ENCODE data around the gene SLC46A1.

Gene SLC46A1

DNA sequence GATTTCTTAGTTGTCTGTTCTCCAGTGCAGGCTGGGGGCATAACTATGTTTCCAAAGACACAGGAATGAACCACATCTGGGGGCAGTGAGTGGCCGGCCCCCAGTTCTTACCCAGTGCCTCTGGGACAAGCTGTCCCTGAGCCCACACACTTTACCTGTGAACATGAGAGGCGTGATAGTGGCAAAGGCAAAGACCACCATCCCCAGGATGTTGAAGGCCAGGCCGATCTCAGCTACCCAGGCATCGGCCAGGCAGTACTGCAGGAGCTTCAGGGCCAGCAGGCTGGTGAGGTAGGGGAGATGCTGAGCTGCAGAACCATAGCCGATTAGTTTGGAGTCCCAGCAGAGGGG, 1.6 kb downstream of the SLC46A1 start:
- no peaks in the 10 kb centered on the region for H3K9me2 ChIP-seq (replicated peaks; ENCODE audit: control insufficient read depth, low read length)
- H3K27ac ChIP-seq (ENCODE audit: low read depth, low read length), result no peak overlapping the region
- H3K4me1 ChIP-seq (ENCODE audit: control insufficient read depth, low read length), result peaks cover 24% of the 10 kb centered on the region
- peaks cover 6% of the 10 kb centered on the region; the same call in 1 of the 2 replicates for H3K27me3 ChIP-seq (ENCODE audit: control insufficient read depth, low read length)
- TF ChIP-seq, protein P1, sequence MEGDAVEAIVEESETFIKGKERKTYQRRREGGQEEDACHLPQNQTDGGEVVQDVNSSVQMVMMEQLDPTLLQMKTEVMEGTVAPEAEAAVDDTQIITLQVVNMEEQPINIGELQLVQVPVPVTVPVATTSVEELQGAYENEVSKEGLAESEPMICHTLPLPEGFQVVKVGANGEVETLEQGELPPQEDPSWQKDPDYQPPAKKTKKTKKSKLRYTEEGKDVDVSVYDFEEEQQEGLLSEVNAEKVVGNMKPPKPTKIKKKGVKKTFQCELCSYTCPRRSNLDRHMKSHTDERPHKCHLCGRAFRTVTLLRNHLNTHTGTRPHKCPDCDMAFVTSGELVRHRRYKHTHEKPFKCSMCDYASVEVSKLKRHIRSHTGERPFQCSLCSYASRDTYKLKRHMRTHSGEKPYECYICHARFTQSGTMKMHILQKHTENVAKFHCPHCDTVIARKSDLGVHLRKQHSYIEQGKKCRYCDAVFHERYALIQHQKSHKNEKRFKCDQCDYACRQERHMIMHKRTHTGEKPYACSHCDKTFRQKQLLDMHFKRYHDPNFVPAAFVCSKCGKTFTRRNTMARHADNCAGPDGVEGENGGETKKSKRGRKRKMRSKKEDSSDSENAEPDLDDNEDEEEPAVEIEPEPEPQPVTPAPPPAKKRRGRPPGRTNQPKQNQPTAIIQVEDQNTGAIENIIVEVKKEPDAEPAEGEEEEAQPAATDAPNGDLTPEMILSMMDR (IDR thresholded peaks at IDR 0.05; ENCODE audit: low read depth, low read length, poor library complexity, severe bottlenecking), result no peak
- no peak for TF ChIP-seq EZH2phosphoT487 (IDR thresholded peaks at IDR 0.05; ENCODE audit: borderline replicate concordance, low read length)
- no peaks in the 10 kb centered on the region for H3F3A ChIP-seq (ENCODE audit: control insufficient read depth, insufficient read depth)
- H3K79me2 ChIP-seq (ENCODE audit: control insufficient read depth, low read length), result no peaks in the 10 kb centered on the region
- H4K20me1 ChIP-seq (ENCODE audit: control insufficient read depth, insufficient read depth, low read depth, low read length), result no peaks in the 10 kb centered on the region
- no peak overlapping the region for H3K4me3 ChIP-seq (ENCODE audit: low read length)
- H3K36me3 ChIP-seq (ENCODE audit: control insufficient read depth, low read length), result no peaks in the 10 kb centered on the region
- no peaks in the 10 kb centered on the region for H3K9me3 ChIP-seq (ENCODE audit: control insufficient read depth, insufficient read depth, low read length)
- H3K4me2 ChIP-seq (ENCODE audit: low read length), result no peak overlapping the region

DNA sequence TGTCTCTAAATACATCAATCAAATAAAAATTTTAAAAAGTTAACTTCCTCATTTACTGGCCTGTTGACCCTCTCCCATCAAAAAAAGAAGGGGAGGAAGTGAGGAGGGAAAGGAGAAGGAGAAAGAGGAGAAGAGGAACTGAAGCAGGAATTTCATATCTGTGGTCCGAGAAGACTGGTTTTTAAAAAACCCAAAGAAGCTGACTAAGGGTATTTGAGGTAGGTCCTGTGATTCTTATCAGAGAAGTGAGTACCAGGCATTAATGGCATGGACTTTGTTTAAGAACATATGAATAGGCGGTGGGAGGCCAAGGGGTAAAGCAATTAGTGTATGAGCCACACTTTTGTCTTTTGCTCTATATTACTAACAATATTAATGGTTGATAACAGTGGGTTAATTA, 2.0 kb downstream of the SLC46A1 start:
- Histone ChIP-seq H3F3A (ENCODE audit: control insufficient read depth, insufficient read depth) (no peaks in the 10 kb centered on the region), H3K4me1 (ENCODE audit: control insufficient read depth, low read length) (peaks cover 24% of the 10 kb centered on the region), H4K20me1 (ENCODE audit: control insufficient read depth, insufficient read depth, low read depth, low read length) (no peaks in the 10 kb centered on the region), H3K9me3 (ENCODE audit: control insufficient read depth, insufficient read depth, low read length) (no peaks in the 10 kb centered on the region), H3K9me2 (replicated peaks; ENCODE audit: control insufficient read depth, low read length) (no peaks in the 10 kb centered on the region), H3K27ac (ENCODE audit: low read depth, low read length) (no peak overlapping the region), H3K4me2 (ENCODE audit: low read length) (no peak overlapping the region), H3K4me3 (ENCODE audit: low read length) (no peak overlapping the region), H3K79me2 (ENCODE audit: control insufficient read depth, low read length) (no peaks in the 10 kb centered on the region), H3K36me3 (ENCODE audit: control insufficient read depth, low read length) (no peaks in the 10 kb centered on the region), H3K27me3 (ENCODE audit: control insufficient read depth, low read length) (peaks cover 6% of the 10 kb centered on the region; the same call in 1 of the 2 replicates)
- TF ChIP-seq, protein P1 (IDR thresholded peaks at IDR 0.05; ENCODE audit: low read depth, low read length, poor library complexity, severe bottlenecking), result no peak
- TF ChIP-seq EZH2phosphoT487 (IDR thresholded peaks at IDR 0.05; ENCODE audit: borderline replicate concordance, low read length), result no peak

- Histone ChIP-seq H3K9me2 (replicated peaks; ENCODE audit: control insufficient read depth, low read length) (no peaks in the 10 kb centered on the region), H4K20me1 (ENCODE audit: control insufficient read depth, insufficient read depth, low read depth, low read length) (no peaks in the 10 kb centered on the region), H3K27ac (ENCODE audit: low read depth, low read length) (no peak overlapping the region), H3K36me3 (ENCODE audit: control insufficient read depth, low read length) (no peaks in the 10 kb centered on the region), H3K4me3 (ENCODE audit: low read length) (no peak overlapping the region), H3K4me1 (ENCODE audit: control insufficient read depth, low read length) (peaks cover 24% of the 10 kb centered on the region), H3K27me3 (ENCODE audit: control insufficient read depth, low read length) (0 out of 2 replicates have a peak, but pooled peaks cover 2% of the 10 kb centered on the region), H3F3A (ENCODE audit: control insufficient read depth, insufficient read depth) (no peaks in the 10 kb centered on the region), H3K79me2 (ENCODE audit: control insufficient read depth, low read length) (no peaks in the 10 kb centered on the region), H3K9me3 (ENCODE audit: control insufficient read depth, insufficient read depth, low read length) (no peaks in the 10 kb centered on the region), H3K4me2 (ENCODE audit: low read length) (no peak overlapping the region)
- TF ChIP-seq, protein P1 (IDR thresholded peaks at IDR 0.05; ENCODE audit: low read depth, low read length, poor library complexity, severe bottlenecking), result no peak
- no peak for TF ChIP-seq EZH2phosphoT487 (IDR thresholded peaks at IDR 0.05; ENCODE audit: borderline replicate concordance, low read length)
Measured at GRCh38 chr17:28402844-28403243, 3.2 kb downstream of the SLC46A1 start.
